Neural progenitor cell (in vitro differentiated cells): Measurements from ENCODE around the gene GLP2R.

Experiments
- EZH2 ChIP-seq: fragments of 200-600 bp; sonication (generic); IDR thresholded peaks from 2 replicates; pipeline ENCODE4 v1.6.1; 2017; ENCODE audit warnings: antibody characterized with exemption, mild to moderate bottlenecking, moderate library complexity
- EZH2phosphoT487 ChIP-seq: fragments of 200-600 bp; sonication (generic); IDR thresholded peaks from 2 replicates; pipeline ENCODE4 v1.6.1; 2017; ENCODE audit warnings: antibody characterized with exemption
- TF ChIP-seq, protein P1 (sequence below): fragments of 200-600 bp; sonication (generic); IDR thresholded peaks from 2 replicates; pipeline ENCODE4 v1.5.1; 2017; ENCODE audit warnings: antibody characterized with exemption, mild to moderate bottlenecking

DNA sequence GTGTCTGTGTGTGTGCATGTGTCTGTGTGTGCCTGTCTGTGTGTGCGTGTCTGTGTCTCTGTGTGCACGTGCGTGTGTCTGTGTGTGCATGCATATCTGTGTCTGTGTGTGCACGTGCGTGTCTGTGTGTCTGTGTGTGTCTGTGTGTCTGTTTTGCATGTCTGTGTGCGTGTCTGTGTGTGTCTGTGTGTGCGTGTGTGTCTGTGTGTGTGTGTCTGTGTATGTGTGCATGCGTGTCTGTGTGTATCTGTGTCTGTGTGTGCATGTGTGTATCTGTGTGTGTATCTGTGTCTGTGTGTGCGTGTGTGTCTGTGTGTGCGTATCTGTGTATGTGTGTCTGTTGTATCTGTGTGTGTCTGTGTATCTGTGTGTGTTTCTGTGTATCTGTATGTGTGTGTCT lies 9.3 kb upstream of the GLP2R start:
- TF ChIP-seq, protein P1, sequence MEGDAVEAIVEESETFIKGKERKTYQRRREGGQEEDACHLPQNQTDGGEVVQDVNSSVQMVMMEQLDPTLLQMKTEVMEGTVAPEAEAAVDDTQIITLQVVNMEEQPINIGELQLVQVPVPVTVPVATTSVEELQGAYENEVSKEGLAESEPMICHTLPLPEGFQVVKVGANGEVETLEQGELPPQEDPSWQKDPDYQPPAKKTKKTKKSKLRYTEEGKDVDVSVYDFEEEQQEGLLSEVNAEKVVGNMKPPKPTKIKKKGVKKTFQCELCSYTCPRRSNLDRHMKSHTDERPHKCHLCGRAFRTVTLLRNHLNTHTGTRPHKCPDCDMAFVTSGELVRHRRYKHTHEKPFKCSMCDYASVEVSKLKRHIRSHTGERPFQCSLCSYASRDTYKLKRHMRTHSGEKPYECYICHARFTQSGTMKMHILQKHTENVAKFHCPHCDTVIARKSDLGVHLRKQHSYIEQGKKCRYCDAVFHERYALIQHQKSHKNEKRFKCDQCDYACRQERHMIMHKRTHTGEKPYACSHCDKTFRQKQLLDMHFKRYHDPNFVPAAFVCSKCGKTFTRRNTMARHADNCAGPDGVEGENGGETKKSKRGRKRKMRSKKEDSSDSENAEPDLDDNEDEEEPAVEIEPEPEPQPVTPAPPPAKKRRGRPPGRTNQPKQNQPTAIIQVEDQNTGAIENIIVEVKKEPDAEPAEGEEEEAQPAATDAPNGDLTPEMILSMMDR, result no peak
- TF ChIP-seq EZH2phosphoT487 (no peak), EZH2 (no peak)
